GM23338 (cell line): Measurements from ENCODE around the gene RTL10. TPM values are rescaled to one million over a fixed set of nuclear protein-coding genes. Genes with fewer than 3 reads are reported as not detected.

Source experiments
- ATAC-seq: fragments of 200-7000 bp; cut with Tn5 transposase; 3 replicates; pipeline ENCODE4 v1.9.1; 2020
- DNase-seq: peaks from one replicate; pipeline ENCODE4 v3.0.0-alpha.2; 2015; ENCODE audit warnings: low spot score
- H2AFZ ChIP-seq: fragments of 200-600 bp; sonication (generic); 2 replicates; pipeline ENCODE4 v1.8.0; 2016; ENCODE audit warnings: antibody characterized with exemption, mild to moderate bottlenecking, moderate library complexity
- H3F3A ChIP-seq: fragments of 200-600 bp; sonication (generic); replicated peaks from 2 replicates; pipeline ENCODE4 v1.8.0; 2017; ENCODE audit warnings: antibody characterized with exemption, mixed run types, low read depth
- H3K27ac ChIP-seq: fragments of 200-600 bp; sonication (generic); 2 replicates; pipeline ENCODE4 v1.6.1; 2016; ENCODE audit warnings: low read depth
- H3K27me3 ChIP-seq: fragments of 200-600 bp; sonication (generic); 2 replicates; pipeline ENCODE4 v1.8.0; 2016; ENCODE audit warnings: mild to moderate bottlenecking, mixed run types, moderate library complexity; ENCODE audit not compliant: insufficient read depth
- H3K36me3 ChIP-seq: fragments of 200-600 bp; sonication (generic); 2 replicates; pipeline ENCODE4 v1.8.0; 2016; ENCODE audit warnings: mild to moderate bottlenecking; ENCODE audit not compliant: insufficient read depth
- H3K4me1 ChIP-seq: fragments of 200-600 bp; sonication (generic); 2 replicates; pipeline ENCODE4 v1.8.0; 2016; ENCODE audit warnings: mild to moderate bottlenecking, moderate library complexity; ENCODE audit not compliant: insufficient read depth
- H3K4me2 ChIP-seq: fragments of 200-600 bp; sonication (generic); 2 replicates; pipeline ENCODE4 v1.7.1; 2017; ENCODE audit warnings: mixed run types
- H3K4me3 ChIP-seq: fragments of 200-600 bp; sonication (generic); 2 replicates; pipeline ENCODE4 v1.6.1; 2016; ENCODE audit warnings: mixed run types
- H3K79me2 ChIP-seq: fragments of 200-600 bp; sonication (generic); replicated peaks from 2 replicates; pipeline ENCODE4 v1.8.0; 2017; ENCODE audit warnings: mild to moderate bottlenecking; ENCODE audit not compliant: insufficient read depth
- H3K9me2 ChIP-seq: fragments of 200-600 bp; sonication (generic); 2 replicates; pipeline ENCODE4 v1.8.0; 2017; ENCODE audit not compliant: insufficient read depth
- H4K20me1 ChIP-seq: fragments of 200-600 bp; sonication (generic); replicated peaks from 2 replicates; pipeline ENCODE4 v1.8.0; 2017; ENCODE audit warnings: mild to moderate bottlenecking; ENCODE audit not compliant: insufficient read depth
- H3K27ac Mint-ChIP-seq: 2 replicates; pipeline ENCODE4 v1.8.0; 2020; ENCODE audit warnings: inconsistent platforms, mild to moderate bottlenecking, moderate library complexity, mixed read lengths
- H3K27me3 Mint-ChIP-seq: 3 replicates; pipeline ENCODE4 v1.8.0; 2022; ENCODE audit warnings: low read depth, mild to moderate bottlenecking, moderate library complexity, mixed read lengths, inconsistent platforms; ENCODE audit not compliant: insufficient read depth, poor library complexity
- H3K36me3 Mint-ChIP-seq: 3 replicates; pipeline ENCODE4 v1.8.0; 2021; ENCODE audit warnings: low read depth, mild to moderate bottlenecking, inconsistent platforms, moderate library complexity, mixed read lengths
- H3K4me1 Mint-ChIP-seq: 3 replicates; pipeline ENCODE4 v1.8.0; 2020; ENCODE audit warnings: mild to moderate bottlenecking, inconsistent platforms, mixed read lengths
- H3K4me3 Mint-ChIP-seq: 3 replicates; pipeline ENCODE4 v1.8.0; 2021; ENCODE audit warnings: moderate library complexity, mild to moderate bottlenecking, inconsistent platforms, mixed read lengths
- H3K9me3 Mint-ChIP-seq: 3 replicates; pipeline ENCODE4 v1.8.0; 2020; ENCODE audit warnings: moderate library complexity, mild to moderate bottlenecking, inconsistent platforms, mixed read lengths
- CREB1 ChIP-seq: fragments of 250-450 bp; sonication (Bioruptor Pico); IDR thresholded peaks from 2 replicates; pipeline ENCODE4 v1.5.0; 2020; ENCODE audit warnings: low read depth, mild to moderate bottlenecking, moderate library complexity
- CTCF ChIP-seq, 2 experiments: fragments of 200-600 bp in 1 of 2; sonication (generic) in 1 of 2; conservative IDR thresholded peaks; 2 replicates each; pipeline versions ENCODE4 v1.5.1 to v1.6.1; 2016 to 2017; ENCODE audit warnings: antibody characterized with exemption in 2 of 2, low read depth in 2 of 2, mild to moderate bottlenecking in 2 of 2, moderate library complexity in 1 of 2
- EZH2 ChIP-seq: fragments of 200-600 bp; sonication (generic); IDR thresholded peaks from one replicate; pipeline ENCODE4 v1.8.0; 2017; ENCODE audit warnings: antibody characterized with exemption, mild to moderate bottlenecking, low read depth; ENCODE audit not compliant: unreplicated experiment
- EZH2phosphoT487 ChIP-seq: fragments of 200-600 bp; sonication (generic); IDR thresholded peaks from one replicate; pipeline ENCODE4 v1.8.1; 2018; ENCODE audit warnings: antibody characterized with exemption; ENCODE audit not compliant: unreplicated experiment
- JUNB ChIP-seq: IDR thresholded peaks from one replicate; pipeline ENCODE4 v1.6.1; 2016; ENCODE audit warnings: antibody characterized with exemption; ENCODE audit not compliant: unreplicated experiment
- NANOG ChIP-seq: IDR thresholded peaks from 2 replicates; pipeline ENCODE4 v1.6.1; 2016; ENCODE audit warnings: antibody characterized with exemption, borderline replicate concordance
- POLR2AphosphoS5 ChIP-seq: IDR thresholded peaks from 2 replicates; pipeline ENCODE4 v1.6.1; 2016; ENCODE audit warnings: antibody characterized with exemption, low read depth
- STAT1 ChIP-seq: IDR thresholded peaks from one replicate; pipeline ENCODE4 v1.6.1; 2016; ENCODE audit warnings: antibody characterized with exemption; ENCODE audit not compliant: unreplicated experiment
- ZNF331 ChIP-seq: fragments of 250-450 bp; sonication (Bioruptor Pico); IDR thresholded peaks from 2 replicates; pipeline ENCODE4 v1.5.0; 2020; ENCODE audit warnings: low read depth, mild to moderate bottlenecking, moderate library complexity
- ZNF462 ChIP-seq: fragments of 250-450 bp; sonication (Bioruptor Pico); IDR thresholded peaks from 2 replicates; pipeline ENCODE4 v1.5.0; 2020; ENCODE audit warnings: mild to moderate bottlenecking, moderate library complexity
- polyA plus RNA-seq: library from polyadenylated mRNA; unstranded; fragments of >200 nt; fragmentation: Nextera tagmentation; extraction: Ambion mirVana; gene quantifications from 2 replicates; pipeline ENCODE4 v1.2.1, GENCODE V29; 2016
- total RNA-seq: library from RNA; depleted of rRNA; stranded (reverse); fragments of >200 nt; shearing (Covaris generic); gene quantifications from 2 replicates; pipeline ENCODE4 v1.2.3, GENCODE V29; 2014
- TF ChIP-seq, protein P1 (sequence below): IDR thresholded peaks from one replicate; pipeline ENCODE4 v1.6.1; 2018; ENCODE audit warnings: antibody characterized with exemption; ENCODE audit not compliant: unreplicated experiment

The RTL10 gene
- total and polyA plus RNA-seq, 2 experiments from 2014 or later = 9.4 to 17.4 TPM

DNA sequence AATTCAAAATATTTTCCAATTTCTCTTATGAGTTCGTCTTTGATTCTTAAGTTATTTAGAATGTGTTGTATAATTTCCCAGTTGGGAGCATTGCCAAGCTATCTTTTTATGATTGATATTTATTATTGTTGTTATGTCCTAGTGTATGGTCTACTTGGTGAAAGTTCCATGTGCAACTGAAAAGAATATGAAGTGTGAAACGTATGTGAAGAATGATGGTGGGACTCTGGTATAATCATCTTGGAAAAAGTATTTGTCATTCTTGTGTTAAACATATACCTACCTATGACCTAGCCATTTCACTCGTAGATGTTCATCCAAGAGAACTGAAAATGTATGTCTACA is 12.0 kb upstream of the RTL10 start:
- Histone ChIP-seq H3K27me3 (no peaks in the 10 kb centered on the region), H3K79me2 (no peaks in the 10 kb centered on the region), H3K27ac (no peak overlapping the region), H2AFZ (no peak overlapping the region), H3F3A (no peaks in the 10 kb centered on the region), H4K20me1 (no peaks in the 10 kb centered on the region), H3K4me2 (no peak overlapping the region), H3K4me3 (no peak overlapping the region), H3K36me3 (no peaks in the 10 kb centered on the region), H3K9me2 (no peaks in the 10 kb centered on the region), H3K4me1 (no peaks in the 10 kb centered on the region)
- Mint-ChIP-seq H3K27me3 (peaks cover 11% of the 10 kb centered on the region), H3K4me1 (peaks cover 12% of the 10 kb centered on the region), H3K9me3 (no peaks in the 10 kb centered on the region), H3K4me3 (no peak overlapping the region), H3K27ac (no peak overlapping the region), H3K36me3 (no peaks in the 10 kb centered on the region)
- TF ChIP-seq STAT1 (no peak), POLR2AphosphoS5 (no peak), JUNB (no peak), EZH2phosphoT487 (no peak), CTCF (conservative IDR thresholded peaks at IDR 0.05; ENCODE audit: low read depth in 2 of 2) (no peak), NANOG (no peak), CREB1 (CRISPR knock-in tag) (no peak), ZNF331 (CRISPR knock-in tag) (no peak), ZNF462 (no peak), EZH2 (no peak)
- TF ChIP-seq, protein P1, sequence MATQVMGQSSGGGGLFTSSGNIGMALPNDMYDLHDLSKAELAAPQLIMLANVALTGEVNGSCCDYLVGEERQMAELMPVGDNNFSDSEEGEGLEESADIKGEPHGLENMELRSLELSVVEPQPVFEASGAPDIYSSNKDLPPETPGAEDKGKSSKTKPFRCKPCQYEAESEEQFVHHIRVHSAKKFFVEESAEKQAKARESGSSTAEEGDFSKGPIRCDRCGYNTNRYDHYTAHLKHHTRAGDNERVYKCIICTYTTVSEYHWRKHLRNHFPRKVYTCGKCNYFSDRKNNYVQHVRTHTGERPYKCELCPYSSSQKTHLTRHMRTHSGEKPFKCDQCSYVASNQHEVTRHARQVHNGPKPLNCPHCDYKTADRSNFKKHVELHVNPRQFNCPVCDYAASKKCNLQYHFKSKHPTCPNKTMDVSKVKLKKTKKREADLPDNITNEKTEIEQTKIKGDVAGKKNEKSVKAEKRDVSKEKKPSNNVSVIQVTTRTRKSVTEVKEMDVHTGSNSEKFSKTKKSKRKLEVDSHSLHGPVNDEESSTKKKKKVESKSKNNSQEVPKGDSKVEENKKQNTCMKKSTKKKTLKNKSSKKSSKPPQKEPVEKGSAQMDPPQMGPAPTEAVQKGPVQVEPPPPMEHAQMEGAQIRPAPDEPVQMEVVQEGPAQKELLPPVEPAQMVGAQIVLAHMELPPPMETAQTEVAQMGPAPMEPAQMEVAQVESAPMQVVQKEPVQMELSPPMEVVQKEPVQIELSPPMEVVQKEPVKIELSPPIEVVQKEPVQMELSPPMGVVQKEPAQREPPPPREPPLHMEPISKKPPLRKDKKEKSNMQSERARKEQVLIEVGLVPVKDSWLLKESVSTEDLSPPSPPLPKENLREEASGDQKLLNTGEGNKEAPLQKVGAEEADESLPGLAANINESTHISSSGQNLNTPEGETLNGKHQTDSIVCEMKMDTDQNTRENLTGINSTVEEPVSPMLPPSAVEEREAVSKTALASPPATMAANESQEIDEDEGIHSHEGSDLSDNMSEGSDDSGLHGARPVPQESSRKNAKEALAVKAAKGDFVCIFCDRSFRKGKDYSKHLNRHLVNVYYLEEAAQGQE = no peak
- no peak for ATAC-seq
- DNase-seq = no peak
